HFF-Myc (cell line): ENCODE results near the gene FBXL20.
"Not testable (repeated sequence)": the region's sequence is repeated elsewhere in the genome, so short reads cannot be mapped to it uniquely, and the experiment has no call there.

Experiments
- DNase-seq: peaks from one replicate; pipeline ENCODE4 v3.0.0-alpha.2; 2011; ENCODE audit warnings: low read depth; ENCODE audit errors: extremely low read depth
- H3K4me3 ChIP-seq: replicated peaks from 2 replicates; pipeline ENCODE4 v1.5.1; 2011; ENCODE audit warnings: low read depth, mild to moderate bottlenecking, control low read depth, low read length
- CTCF ChIP-seq: IDR thresholded peaks from 2 replicates; pipeline ENCODE4 v1.5.1; 2012; ENCODE audit warnings: mild to moderate bottlenecking, low read depth, low read length, control low read depth; ENCODE audit errors: missing control alignments

Gene FBXL20

GRCh38 chr17:39352511-39352910, 48.9 kb downstream of the FBXL20 start:
- no peak for TF ChIP-seq CTCF
- H3K4me3 ChIP-seq: no peak overlapping the region
- no peak for DNase-seq

- TF ChIP-seq CTCF: no peak
- no peak overlapping the region for H3K4me3 ChIP-seq
- no peak for DNase-seq
These were observed 49.9 kb downstream of the FBXL20 start for GRCh38 chr17:39351508-39351907.

DNA sequence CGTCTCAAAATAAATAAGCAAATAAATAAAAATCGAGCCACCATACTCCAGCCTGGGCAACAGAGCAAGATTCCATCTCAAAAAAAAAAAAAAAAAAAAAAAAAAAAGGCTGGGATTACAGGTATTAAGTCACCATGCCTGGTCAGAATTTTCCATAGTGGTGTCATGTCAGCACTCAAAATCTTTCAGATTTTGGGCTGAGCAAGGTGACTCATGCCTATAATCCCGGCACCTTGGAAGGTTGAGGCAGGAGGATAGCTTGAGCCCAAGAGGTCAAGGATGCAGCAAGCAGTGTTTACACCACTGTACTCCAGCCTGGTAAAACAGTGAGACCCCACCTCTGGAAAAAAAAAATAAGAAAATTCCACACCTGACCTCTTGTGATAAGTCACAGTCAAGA, 52.2 kb downstream of the FBXL20 start:
- DNase-seq: no peak
- no peak overlapping the region for H3K4me3 ChIP-seq
- no peak for TF ChIP-seq CTCF

DNA sequence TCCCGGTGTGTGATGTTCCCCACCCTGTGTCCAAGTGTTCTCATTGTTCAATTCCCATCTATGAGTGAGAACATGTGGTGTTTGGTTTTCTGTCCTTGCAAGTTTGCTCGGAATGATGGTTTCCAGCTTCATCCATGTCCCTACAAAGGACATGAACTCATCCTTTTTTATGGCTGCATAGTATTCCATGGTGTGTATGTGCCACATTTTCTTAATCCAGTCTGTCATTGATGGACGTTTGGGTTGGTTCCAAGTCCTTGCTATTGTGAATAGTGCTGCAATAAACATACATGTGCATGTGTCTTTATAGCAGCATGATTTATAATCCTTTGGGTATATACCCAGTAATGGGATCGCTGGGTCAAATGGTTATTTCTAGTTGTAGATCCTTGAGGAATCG, 54.6 kb downstream of the FBXL20 start:
- H3K4me3 ChIP-seq, DNase-seq: not testable (repeated sequence)

DNA sequence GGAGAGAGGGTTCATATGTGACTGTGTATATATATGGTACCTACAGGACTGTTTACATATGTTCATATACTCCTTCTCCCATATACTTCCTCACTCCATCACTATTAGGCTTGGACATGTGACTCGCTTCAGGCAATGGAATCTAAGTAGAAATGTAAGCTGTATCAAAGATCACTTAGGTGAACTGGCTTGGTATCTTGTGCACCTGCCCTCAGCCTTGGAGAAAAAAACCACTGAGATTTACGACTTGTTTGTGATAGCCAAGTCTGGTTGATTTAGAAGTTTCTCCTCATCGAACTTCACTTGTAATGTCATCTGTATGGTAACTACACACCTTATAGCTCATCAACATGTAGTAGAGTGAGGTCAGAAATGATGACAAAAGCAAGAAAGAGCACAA, 59.9 kb downstream of the FBXL20 start:
- H3K4me3 ChIP-seq: no peak overlapping the region
- TF ChIP-seq CTCF: no peak
- no peak for DNase-seq

DNA sequence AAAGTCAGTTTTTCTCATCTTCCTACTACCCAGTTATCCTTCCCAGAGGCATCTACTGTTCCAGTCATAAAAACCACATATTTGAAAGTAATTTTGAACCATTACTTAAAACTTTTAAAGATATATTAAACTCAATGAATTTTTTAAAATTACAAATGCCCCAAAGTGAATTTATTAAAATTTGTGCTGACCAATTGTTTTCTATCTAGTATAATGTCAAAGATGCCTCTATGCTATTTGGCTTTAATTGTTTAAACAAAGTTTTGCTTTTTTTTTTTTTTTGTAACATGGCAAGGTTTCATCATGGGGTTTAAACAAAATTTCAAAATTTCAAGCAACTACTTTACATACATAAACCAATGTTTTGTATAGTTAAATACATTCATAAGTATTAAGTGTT, 60.7 kb downstream of the FBXL20 start:
- no peak for TF ChIP-seq CTCF
- H3K4me3 ChIP-seq: no peak overlapping the region
- no peak for DNase-seq

GRCh38 chr17:39339272-39339671, 62.2 kb downstream of the FBXL20 start:
- no peak overlapping the region for H3K4me3 ChIP-seq
- no peak for TF ChIP-seq CTCF
- no peak for DNase-seq

GRCh38 chr17:39337649-39338048, 63.8 kb downstream of the FBXL20 start:
- not testable (repeated sequence) for DNase-seq, H3K4me3 ChIP-seq
